Spleen (tissue), 11 donors: ENCODE measurements around the gene SLC38A10. TPM values are rescaled to one million over a fixed set of nuclear protein-coding genes. Genes with fewer than 3 reads are reported as not detected.

Source experiments
- DNase-seq: peaks from one replicate; pipeline ENCODE4 v3.0.0-alpha.2; 2020
- H3K27ac ChIP-seq, 8 donors: fragments of 200-600 bp; sonication (generic) in 7 of 8; 1 replicate in 4 of 8; 2 replicates in 4 of 8; pipeline versions ENCODE4 v1.5.0 to v1.8.0; 2016 to 2021; ENCODE audit warnings: inconsistent platforms in 4 of 8, mild to moderate bottlenecking in 4 of 8, moderate library complexity in 1 of 8
- H3K27me3 ChIP-seq, 7 donors: fragments of 200-600 bp; sonication (generic) in 6 of 7; replicated peaks in 1 of 7; 1 replicate in 4 of 7; 2 replicates in 3 of 7; pipeline versions ENCODE4 v1.5.0 to v1.8.0; 2016 to 2021; ENCODE audit warnings: inconsistent platforms in 3 of 7, mild to moderate bottlenecking in 1 of 7
- H3K36me3 ChIP-seq, 6 donors: fragments of 200-600 bp; sonication (generic) in 5 of 6; 1 replicate in 4 of 6; 2 replicates in 2 of 6; pipeline versions ENCODE4 v1.5.0 to v1.8.0; 2016 to 2021; ENCODE audit warnings: inconsistent platforms in 2 of 6
- H3K4me1 ChIP-seq, 6 donors: fragments of 200-600 bp; sonication (generic) in 5 of 6; 1 replicate in 3 of 6; 2 replicates in 3 of 6; pipeline versions ENCODE4 v1.5.0 to v1.8.0; 2016 to 2021; ENCODE audit warnings: inconsistent platforms in 3 of 6
- H3K4me3 ChIP-seq, 8 donors: fragments of 200-600 bp; sonication (generic) in 7 of 8; 1 replicate in 4 of 8; 2 replicates in 4 of 8; pipeline versions ENCODE4 v1.5.0 to v1.8.0; 2016 to 2021; ENCODE audit warnings: inconsistent platforms in 4 of 8, mild to moderate bottlenecking in 4 of 8, moderate library complexity in 2 of 8
- H3K9me3 ChIP-seq, 8 donors: fragments of 200-600 bp; sonication (generic) in 7 of 8; 1 replicate in 4 of 8; 2 replicates in 4 of 8; pipeline versions ENCODE4 v1.5.0 to v1.8.0; 2016 to 2021; ENCODE audit warnings: inconsistent platforms in 4 of 8
- CTCF ChIP-seq, 11 experiments: fragments of 200-600 bp in 7 of 11; fragments of 450-650 bp in 4 of 11; sonication (generic) in 4 of 11; IDR thresholded peaks in 8 of 11; conservative IDR thresholded peaks in 3 of 11; 1 replicate in 7 of 11; 2 replicates in 4 of 11; pipeline versions ENCODE4 v1.4.0 to v1.8.0; 2016 to 2021; ENCODE audit warnings: antibody characterized with exemption in 11 of 11, inconsistent platforms in 4 of 11, mild to moderate bottlenecking in 1 of 11
- POLR2A ChIP-seq, 3 donors: fragments of 450-650 bp; IDR thresholded peaks; one replicate each; pipeline ENCODE4 v1.5.1; 2017; ENCODE audit warnings: antibody characterized with exemption in 3 of 3, mild to moderate bottlenecking in 1 of 3
- POLR2AphosphoS5 ChIP-seq, 3 donors: sonication (generic); formaldehyde crosslinking; IDR thresholded peaks; one replicate each; pipeline ENCODE4 v1.5.1; 2017; ENCODE audit warnings: antibody characterized with exemption in 3 of 3
- WGBS, 5 donors: extraction: QIAGEN DNeasy Blood & Tissue Kit in 3 of 5; methylation state at CpG; one replicate each; pipeline versions ENCODE4 v1.1.5 to v1.1.7; 2013 to 2018; 5-methylcytosine and 5-hydroxymethylcytosine counted together
- intact Hi-C: fragments of 100-400 bp; cut with DNase I; formaldehyde crosslinking; loops from one replicate; pipeline ENCODE4 v1.15.0; 2023; ENCODE audit warnings: low total_unique reads
- polyA plus RNA-seq, 3 donors: library from polyadenylated mRNA; stranded (reverse); fragments of 200-250 nt; gene quantifications; one replicate each; pipeline ENCODE4 v1.2.1, GENCODE V29; 2013
- total RNA-seq, 7 donors: library from RNA; depleted of rRNA in 3 of 7; stranded (reverse); fragments of >200 nt in 3 of 7; fragmentation: NEBNext Ultra II Directional in 4 of 7; extraction: Animal tissue kit (Norgen Biotek cat#: 25700) in 4 of 7; gene quantifications; one replicate each; pipeline versions ENCODE4 v1.1.0 to v1.2.1, GENCODE V29; 2016 to 2021
- donor health status: healthy with polysubstance abuse.
- donor health status: DM: no; HTN: no; CAD: no; lungs with moderate emphysema.
- donor health status: DM: no; HTN: no; CAD: no.
- donor health status: Bipolar disorder and iron deficiency.
- donor health status: healthy.
- donor health status: DM: no; HTN: no; CAD: no.
- donor health status: DM: yes; HTN: yes; CAD: no.

SLC38A10 gene
- total and polyA plus RNA-seq, 10 donors: 54.9 to 112 (median 86.6) TPM

GRCh38 chr17:81273698-81274470 lies 21.2 kb downstream of the SLC38A10 start:
- no peaks in the 10 kb centered on the region for H3K27me3 ChIP-seq
- H3K27ac ChIP-seq: peak overlapping the region in 3 of 8 donors; percentile 70 to 78 (median 77)
- no peaks in the 10 kb centered on the region for H3K9me3 ChIP-seq
- no peak for TF ChIP-seq CTCF (IDR thresholded peaks at IDR 0.05 in 8 of 11, conservative IDR thresholded peaks at IDR 0.05 in 3 of 11)
- TF ChIP-seq POLR2AphosphoS5 (IDR thresholded peaks at IDR 0.05): no peak
- TF ChIP-seq POLR2A (IDR thresholded peaks at IDR 0.05): no peak
- peaks cover 0 to 42% (median 16%) of the 10 kb centered on the region in 6 donors for H3K4me1 ChIP-seq
- H3K4me3 ChIP-seq: no peak overlapping the region
- WGBS, 5 donors: 87 to 98% (median 93%) methylated on average over 27 to 31 of the region's 31 CpGs
- H3K36me3 ChIP-seq: peaks cover 3 to 100% (median 84%) of the 10 kb centered on the region in 6 donors
- intact Hi-C loops: no loop called here
- no peak for DNase-seq

- H3K4me1 ChIP-seq: peaks cover 0 to 46% (median 16%) of the 10 kb centered on the region in 6 donors
- H3K9me3 ChIP-seq: no peaks in the 10 kb centered on the region
- peak overlapping the region in 7 of 8 donors; percentile 18 to 78 (median 60) for H3K27ac ChIP-seq
- H3K4me3 ChIP-seq: peak overlapping the region in 1 of 8 donors; percentile 11
- WGBS, 5 donors: 27 to 69% (median 42%) methylated on average over 12 of the region's 12 CpGs
- H3K36me3 ChIP-seq: peaks cover 3 to 100% (median 84%) of the 10 kb centered on the region in 6 donors
- no peak for DNase-seq
- TF ChIP-seq CTCF (IDR thresholded peaks at IDR 0.05 in 8 of 11, conservative IDR thresholded peaks at IDR 0.05 in 3 of 11) (no peak), POLR2AphosphoS5 (IDR thresholded peaks at IDR 0.05) (peak in 2 of 3 donors; percentile 23 to 46)
- no peaks in the 10 kb centered on the region for H3K27me3 ChIP-seq
- intact Hi-C loops: no loop called here
Observed at GRCh38 chr17:81272616-81273015, 22.5 kb downstream of the SLC38A10 start.

- DNase-seq: no peak
- WGBS, 5 donors: 87 to 95% (median 93%) methylated on average over 6 to 12 of the region's 12 CpGs
- Histone ChIP-seq H3K4me3 (no peak overlapping the region), H3K36me3 (peaks cover 3 to 100% (median 76%) of the 10 kb centered on the region in 6 donors), H3K27ac (peak overlapping the region in 1 of 8 donors; percentile 70), H3K27me3 (no peaks in the 10 kb centered on the region), H3K9me3 (no peaks in the 10 kb centered on the region), H3K4me1 (peaks cover 0 to 56% (median 19%) of the 10 kb centered on the region in 6 donors)
- intact Hi-C loops: no loop called here
- no peak for TF ChIP-seq POLR2AphosphoS5 (IDR thresholded peaks at IDR 0.05)
- no peak for TF ChIP-seq CTCF (IDR thresholded peaks at IDR 0.05 in 8 of 11, conservative IDR thresholded peaks at IDR 0.05 in 3 of 11)
- TF ChIP-seq POLR2A (IDR thresholded peaks at IDR 0.05): no peak
Observed at GRCh38 chr17:81271226-81271625, 23.9 kb downstream of the SLC38A10 start.

- TF ChIP-seq POLR2A (IDR thresholded peaks at IDR 0.05) (no peak), POLR2AphosphoS5 (IDR thresholded peaks at IDR 0.05) (no peak), CTCF (IDR thresholded peaks at IDR 0.05 in 8 of 11, conservative IDR thresholded peaks at IDR 0.05 in 3 of 11) (no peak)
- H3K9me3 ChIP-seq: no peaks in the 10 kb centered on the region
- no peaks in the 10 kb centered on the region for H3K27me3 ChIP-seq
- intact Hi-C loops: no loop called here
- H3K4me1 ChIP-seq: peaks cover 0 to 65% (median 19%) of the 10 kb centered on the region in 6 donors
- DNase-seq: no peak
- H3K4me3 ChIP-seq: no peak overlapping the region
- 64 to 89% (median 72%) methylated on average over 18 of the region's 18 CpGs for WGBS, 5 donors
- H3K27ac ChIP-seq: peak overlapping the region in 1 of 8 donors; percentile 5
- peaks cover 3 to 100% (median 77%) of the 10 kb centered on the region in 6 donors for H3K36me3 ChIP-seq
Observed at GRCh38 chr17:81270279-81270678, 24.8 kb downstream of the SLC38A10 start.
